HG03108 (cell line): ENCODE results near the gene PCDHGB7.
"Not testable (repeated sequence)": the region's sequence is repeated elsewhere in the genome, so short reads cannot be mapped to it uniquely, and the experiment has no call there.

Experiments used
- ATAC-seq: cut with Tn5 transposase; IDR thresholded peaks from one replicate; pipeline ENCODE4 v1.9.1; 2021; ENCODE audit warnings: moderate library complexity; ENCODE audit not compliant: unreplicated experiment

The PCDHGB7 gene

GRCh38 chr5:141417494-141418172 is at the start of gene PCDHGB7:
PCDHGB7 (plus strand) TSS chr5:141417677; CDS start chr5:141417860, 183 bp downstream.
- ATAC-seq = peak; percentile 75

DNA sequence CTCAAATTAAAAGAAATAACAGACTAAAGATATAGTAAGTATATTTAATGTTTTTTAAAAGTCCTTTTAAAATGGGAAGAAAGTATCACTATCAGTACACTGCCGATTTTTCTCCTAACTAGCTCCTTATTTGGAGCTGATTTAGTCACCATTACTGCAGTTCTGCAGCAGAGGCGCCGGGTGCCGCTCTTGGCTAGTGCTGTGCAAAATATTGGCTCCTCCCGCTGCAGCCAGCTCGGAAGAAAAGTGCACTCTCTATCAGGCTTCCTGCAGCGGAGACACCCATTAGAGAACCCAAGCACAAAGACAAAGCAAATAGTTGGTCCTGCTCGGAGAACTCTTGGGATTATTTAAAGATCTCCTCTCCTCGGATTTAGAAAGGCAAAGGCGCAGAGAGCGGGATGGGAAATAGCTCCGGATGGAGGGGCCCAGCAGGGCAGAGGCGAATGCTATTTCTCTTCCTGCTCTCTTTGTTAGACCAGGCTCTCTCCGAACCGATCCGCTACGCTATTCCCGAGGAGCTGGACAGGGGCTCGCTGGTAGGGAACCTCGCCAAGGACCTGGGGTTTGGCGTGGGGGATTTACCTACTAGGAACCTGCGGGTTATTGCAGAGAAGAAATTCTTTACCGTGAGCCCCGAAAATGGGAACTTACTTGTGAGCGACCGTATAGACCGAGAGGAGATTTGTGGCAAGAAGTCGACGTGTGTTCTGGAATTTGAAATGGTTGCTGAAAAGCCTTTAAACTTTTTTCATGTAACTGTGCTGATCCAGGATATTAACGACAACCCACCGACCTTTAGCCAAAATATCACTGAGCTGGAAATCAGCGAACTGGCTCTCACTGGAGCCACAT is 47.3 kb upstream of the PCDHGB7 start, which contains the start of gene PCDHGB3:
Gene PCDHGB3 (plus strand): TSS at position 249 of the 855 bp plus-strand sequence. CDS start 153 bp downstream, at position 402.
- peak; percentile 82 for ATAC-seq

DNA sequence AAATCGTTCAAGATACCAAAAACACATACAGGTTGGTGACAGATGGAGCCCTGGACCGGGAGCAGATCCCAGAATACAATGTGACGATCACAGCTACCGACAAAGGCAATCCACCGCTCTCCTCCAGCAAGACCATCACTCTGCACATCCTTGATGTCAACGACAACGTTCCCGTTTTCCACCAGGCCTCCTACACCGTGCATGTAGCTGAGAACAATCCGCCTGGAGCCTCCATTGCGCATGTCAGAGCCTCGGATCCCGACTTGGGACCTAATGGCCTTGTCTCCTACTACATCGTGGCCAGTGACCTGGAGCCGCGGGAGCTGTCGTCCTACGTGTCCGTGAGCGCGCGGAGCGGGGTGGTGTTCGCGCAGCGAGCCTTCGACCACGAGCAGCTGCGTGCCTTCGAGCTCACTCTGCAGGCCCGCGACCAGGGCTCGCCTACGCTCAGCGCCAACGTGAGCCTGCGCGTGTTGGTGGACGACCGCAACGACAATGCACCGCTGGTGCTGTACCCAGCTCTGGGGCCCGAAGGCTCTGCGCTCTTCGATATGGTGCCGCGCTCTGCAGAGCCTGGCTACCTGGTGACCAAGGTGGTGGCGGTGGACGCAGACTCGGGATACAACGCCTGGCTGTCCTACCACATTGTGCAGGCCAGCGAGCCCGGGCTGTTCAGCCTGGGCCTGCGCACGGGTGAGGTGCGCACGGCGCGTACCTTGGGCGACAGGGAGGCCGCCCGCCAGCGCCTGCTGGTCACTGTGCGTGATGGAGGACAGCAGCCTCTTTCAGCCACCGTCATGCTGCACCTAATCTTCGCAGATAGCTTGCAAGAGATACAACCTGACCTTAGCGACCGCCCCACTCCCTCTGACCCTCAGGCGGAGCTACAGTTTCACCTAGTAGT is 45.7 kb upstream of the PCDHGB7 start:
- no peak for ATAC-seq

- no peak for ATAC-seq
Measured at GRCh38 chr5:141373673-141374317, 43.7 kb upstream of the PCDHGB7 start, which contains the start of gene PCDHGA6. PCDHGA6 (plus strand) TSS chr5:141373891; CDS start chr5:141374084, 193 bp downstream.

DNA sequence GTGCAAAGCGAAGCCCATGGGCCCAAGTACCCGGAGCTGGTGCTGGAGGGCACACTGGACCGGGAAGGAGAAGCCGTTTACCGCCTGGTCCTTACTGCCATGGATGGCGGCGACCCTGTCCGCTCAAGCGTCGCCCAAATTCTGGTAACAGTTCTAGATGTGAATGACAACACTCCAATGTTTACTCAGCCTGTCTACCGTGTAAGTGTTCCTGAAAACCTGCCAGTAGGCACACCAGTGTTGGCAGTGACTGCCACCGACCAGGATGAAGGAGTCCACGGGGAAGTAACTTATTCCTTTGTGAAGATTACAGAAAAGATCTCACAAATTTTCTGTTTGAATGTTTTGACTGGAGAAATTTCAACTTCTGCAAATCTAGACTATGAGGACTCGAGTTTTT is 42.9 kb upstream of the PCDHGB7 start:
- no peak for ATAC-seq

DNA sequence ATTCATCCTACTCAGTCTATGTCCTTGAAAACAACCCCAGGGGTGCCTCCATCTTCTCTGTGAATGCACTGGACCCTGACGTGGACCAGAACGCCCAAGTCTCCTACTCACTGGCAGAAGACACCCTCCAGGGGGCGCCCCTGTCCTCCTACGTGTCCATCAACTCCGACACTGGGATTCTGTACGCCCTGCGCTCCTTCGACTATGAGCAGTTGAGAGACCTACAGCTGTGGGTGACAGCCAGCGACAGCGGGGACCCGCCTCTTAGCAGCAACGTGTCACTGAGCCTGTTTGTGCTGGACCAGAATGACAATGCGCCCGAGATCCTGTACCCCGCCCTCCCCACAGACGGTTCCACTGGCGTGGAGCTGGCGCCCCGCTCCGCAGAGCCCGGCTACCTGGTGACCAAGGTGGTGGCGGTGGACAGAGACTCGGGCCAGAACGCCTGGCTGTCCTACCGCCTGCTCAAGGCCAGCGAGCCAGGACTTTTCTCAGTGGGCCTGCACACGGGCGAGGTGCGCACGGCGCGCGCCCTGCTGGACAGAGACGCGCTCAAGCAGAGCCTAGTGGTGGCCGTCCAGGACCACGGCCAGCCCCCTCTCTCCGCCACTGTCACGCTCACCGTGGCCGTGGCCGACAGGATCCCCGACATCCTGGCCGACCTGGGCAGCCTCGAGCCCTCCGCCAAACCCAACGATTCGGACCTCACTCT is 41.9 kb upstream of the PCDHGB7 start:
- ATAC-seq = not testable (repeated sequence)

- ATAC-seq = no peak
Measured at GRCh38 chr5:141382469-141383294, 34.8 kb upstream of the PCDHGB7 start, which contains the start of gene PCDHGA7. PCDHGA7 (plus strand) TSS chr5:141382742; CDS start chr5:141382900, 158 bp downstream.

DNA sequence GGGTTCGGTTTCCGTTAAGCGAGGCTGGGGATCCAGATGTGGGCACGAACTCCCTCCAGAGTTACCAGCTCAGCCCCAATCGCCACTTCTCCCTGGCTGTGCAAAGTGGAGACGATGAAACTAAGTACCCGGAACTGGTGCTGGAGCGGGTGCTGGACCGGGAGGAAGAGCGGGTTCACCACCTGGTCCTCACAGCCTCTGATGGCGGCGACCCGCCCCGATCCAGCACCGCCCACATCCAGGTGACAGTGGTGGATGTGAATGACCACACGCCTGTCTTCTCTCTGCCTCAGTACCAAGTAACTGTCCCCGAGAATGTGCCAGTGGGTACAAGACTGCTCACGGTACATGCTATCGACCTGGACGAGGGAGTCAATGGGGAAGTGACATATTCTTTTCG is 34.1 kb upstream of the PCDHGB7 start:
- ATAC-seq = no peak

GRCh38 chr5:141384471-141385267 is 32.8 kb upstream of the PCDHGB7 start:
- no peak for ATAC-seq

- ATAC-seq = not testable (repeated sequence)
Measured at GRCh38 chr5:141387557-141388311, 29.7 kb upstream of the PCDHGB7 start, which contains the start of gene PCDHGB4. PCDHGB4 (plus strand) TSS chr5:141387698; CDS start chr5:141387885, 187 bp downstream.

GRCh38 chr5:141388661-141389060 is 28.8 kb upstream of the PCDHGB7 start:
- no peak for ATAC-seq

DNA sequence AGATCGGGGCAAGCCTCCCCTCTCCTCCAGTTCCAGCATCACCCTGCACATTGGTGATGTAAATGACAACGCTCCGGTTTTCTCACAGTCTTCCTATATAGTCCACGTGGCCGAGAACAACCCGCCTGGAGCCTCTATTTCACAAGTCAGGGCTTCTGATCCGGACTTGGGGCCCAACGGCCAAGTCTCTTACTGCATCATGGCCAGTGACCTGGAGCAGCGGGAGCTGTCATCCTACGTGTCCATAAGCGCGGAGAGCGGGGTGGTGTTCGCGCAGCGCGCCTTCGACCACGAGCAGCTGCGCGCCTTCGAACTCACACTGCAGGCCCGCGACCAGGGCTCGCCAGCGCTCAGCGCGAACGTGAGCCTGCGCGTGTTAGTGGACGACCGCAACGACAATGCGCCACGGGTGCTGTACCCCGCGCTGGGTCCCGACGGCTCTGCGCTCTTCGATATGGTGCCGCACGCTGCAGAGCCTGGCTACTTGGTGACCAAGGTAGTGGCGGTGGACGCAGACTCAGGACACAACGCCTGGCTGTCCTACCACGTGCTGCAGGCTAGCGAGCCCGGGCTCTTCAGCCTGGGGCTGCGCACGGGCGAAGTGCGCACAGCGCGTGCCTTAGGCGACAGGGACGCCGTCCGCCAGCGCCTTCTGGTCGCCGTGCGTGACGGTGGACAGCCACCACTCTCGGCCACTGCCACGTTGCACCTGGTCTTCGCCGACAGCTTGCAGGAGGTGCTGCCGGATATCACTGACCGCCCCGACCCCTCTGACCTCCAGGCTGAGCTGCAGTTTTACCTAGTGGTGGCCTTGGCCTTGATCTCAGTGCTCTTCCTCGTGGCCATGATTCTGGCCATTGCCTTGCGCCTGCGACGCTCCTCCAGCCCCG is 28.1 kb upstream of the PCDHGB7 start:
- ATAC-seq = no peak

- ATAC-seq = no peak
Measured at GRCh38 chr5:141392429-141393198, 24.9 kb upstream of the PCDHGB7 start, which contains the start of gene PCDHGA8. PCDHGA8 (plus strand) TSS chr5:141392633; CDS start chr5:141392814, 181 bp downstream.

GRCh38 chr5:141393267-141393666 is 24.2 kb upstream of the PCDHGB7 start:
- no peak for ATAC-seq
